AG04449 (cell line): ENCODE results near the gene ATRAID.

Source experiments
- CTCF ChIA-PET: fragments of 350-600 bp; formaldehyde crosslinking; extraction: SDS; loops from one replicate; lab custom pipeline; 2021; ENCODE audit warnings: antibody characterized with exemption; lab: Yijun Ruan, JAX
- POLR2A ChIA-PET: fragments of 400-600, 350-600 bp; formaldehyde crosslinking; extraction: SDS; loops from one replicate; lab custom pipeline; 2020; ENCODE audit warnings: antibody characterized with exemption, inconsistent platforms; lab: Yijun Ruan, JAX
- DNase-seq: peaks from one replicate; pipeline ENCODE4 v3.0.0-alpha.2; 2010; ENCODE audit warnings: low read depth, low spot score
- H3K4me3 ChIP-seq: 2 replicates; pipeline ENCODE4 v1.5.1; 2011; ENCODE audit warnings: low read depth, mild to moderate bottlenecking, control low read depth, low read length
- CTCF ChIP-seq: IDR thresholded peaks from one replicate; pipeline ENCODE4 v1.5.1; 2011; ENCODE audit warnings: mild to moderate bottlenecking, moderate library complexity, low read length, control low read depth, inconsistent platforms; ENCODE audit not compliant: insufficient read depth; ENCODE audit errors: missing control alignments

ATRAID gene

GRCh38 chr2:27179344-27180000 lies 32.4 kb upstream of the ATRAID start:
- ChIA-PET CTCF (interaction anchor here (1.1 to 3.1 kb wide), 3 partner anchors 9 to 13 kb away, joined by 3 to 31 read pairs (median 3); no protein-coding TSS in a partner anchor), POLR2A (no interaction called here)
- no peak for TF ChIP-seq CTCF
- no peak for DNase-seq
- H3K4me3 ChIP-seq, result no peak overlapping the region

GRCh38 chr2:27182346-27182745 lies 29.5 kb upstream of the ATRAID start:
- H3K4me3 ChIP-seq, result no peak overlapping the region
- POLR2A ChIA-PET, result interaction anchor here (0.6 to 1.5 kb wide), 2 partner anchors 22 to 59 kb away, joined by 4 to 5 read pairs; partner anchors contain the start of gene ABHD1
- CTCF ChIA-PET, result interaction anchor here (0.9 to 5.5 kb wide), 4 partner anchors 10 to 130 kb away, joined by 3 to 53 read pairs (median 6); partner anchors contain the start of gene AGBL5
- peak; percentile 70 for DNase-seq
- TF ChIP-seq CTCF, result no peak

- ChIA-PET CTCF (interaction anchor here (1.3 to 10.7 kb wide), 4 partner anchors 8 to 85 kb away, joined by 3 to 217 read pairs (median 32); no protein-coding TSS in a partner anchor), POLR2A (interaction anchor here (0.6 to 1.5 kb wide), 2 partner anchors 60 to 126 kb away, joined by 3 to 5 read pairs; partner anchors contain the start of gene ABHD1)
- H3K4me3 ChIP-seq, result no peak overlapping the region
- DNase-seq, result no peak
- TF ChIP-seq CTCF, result no peak
Observed at GRCh38 chr2:27184115-27184514, 27.7 kb upstream of the ATRAID start.

GRCh38 chr2:27185331-27186026 lies 26.4 kb upstream of the ATRAID start:
- H3K4me3 ChIP-seq, result no peak overlapping the region; the same call in 1 of the 2 replicates
- peak; percentile 75 for DNase-seq
- CTCF ChIA-PET, result interaction anchor here (0.9 to 10.7 kb wide), 14 partner anchors 9 to 224 kb away, joined by 3 to 217 read pairs (median 5); partner anchors contain the start of gene PREB
- TF ChIP-seq CTCF, result no peak
- POLR2A ChIA-PET, result interaction anchor here (0.7 kb wide), 1 partner anchor 110 kb away, joined by 3 read pairs; no protein-coding TSS in a partner anchor

- POLR2A ChIA-PET, result no interaction called here
- DNase-seq, result no peak
- CTCF ChIA-PET, result interaction anchor here (0.6 to 10.7 kb wide), 18 partner anchors 8 to 1460 kb away, joined by 3 to 217 read pairs (median 4); partner anchors contain the start of genes ATRAID, CAD, PREB and SLC5A6
- no peak overlapping the region for H3K4me3 ChIP-seq
- no peak for TF ChIP-seq CTCF
Observed at GRCh38 chr2:27186613-27187345, 25.1 kb upstream of the ATRAID start.
